ENCODE results near the gene DRD3.

The DRD3 gene

GRCh38 chr3:114176890-114177289 is 2.0 kb downstream of the DRD3 start:
- no peak for DNase-seq

GRCh38 chr3:114176487-114176886 is 2.4 kb downstream of the DRD3 start:
- DNase-seq: no peak

- DNase-seq: no peak
Measured at GRCh38 chr3:114175204-114175987, 3.5 kb downstream of the DRD3 start.

GRCh38 chr3:114171677-114172076 is 7.2 kb downstream of the DRD3 start:
- DNase-seq: no peak

- DNase-seq: no peak
Measured at GRCh38 chr3:114168150-114168549, 10.7 kb downstream of the DRD3 start.

GRCh38 chr3:114157321-114157720 is 21.5 kb downstream of the DRD3 start:
- no peak for DNase-seq

GRCh38 chr3:114155370-114155821 is 23.5 kb downstream of the DRD3 start:
- peak; percentile 51 for DNase-seq

- DNase-seq: no peak
Measured at GRCh38 chr3:114154321-114154821, 24.5 kb downstream of the DRD3 start.

GRCh38 chr3:114152519-114153151 is 26.2 kb downstream of the DRD3 start:
- peak; percentile 89 for DNase-seq

- DNase-seq: no peak
Measured at GRCh38 chr3:114151091-114151490, 27.8 kb downstream of the DRD3 start.

GRCh38 chr3:114147251-114147650 is 31.6 kb downstream of the DRD3 start:
- DNase-seq: no peak

GRCh38 chr3:114144909-114145688 is 33.8 kb downstream of the DRD3 start:
- peak; percentile 50 for DNase-seq

- no peak for DNase-seq
Measured at GRCh38 chr3:114143817-114144216, 35.0 kb downstream of the DRD3 start.

- no peak for DNase-seq
Measured at GRCh38 chr3:114139836-114140235, 39.0 kb downstream of the DRD3 start.

GRCh38 chr3:114133947-114134346 is 44.9 kb downstream of the DRD3 start:
- DNase-seq: no peak

GRCh38 chr3:114132500-114132899 is 46.4 kb downstream of the DRD3 start:
- DNase-seq: no peak

- DNase-seq: no peak
Measured at GRCh38 chr3:114128826-114129225, 50.0 kb downstream of the DRD3 start.

GRCh38 chr3:114128231-114128630 is 50.6 kb downstream of the DRD3 start:
- DNase-seq: no peak

GRCh38 chr3:114127517-114127916 is 51.3 kb downstream of the DRD3 start:
- DNase-seq: no peak

- DNase-seq: no peak
Measured at GRCh38 chr3:114126461-114126860, 52.4 kb downstream of the DRD3 start.

GRCh38 chr3:114122027-114122709 is 56.7 kb downstream of the DRD3 start:
- DNase-seq: no peak

GRCh38 chr3:114120211-114120610 is 58.6 kb downstream of the DRD3 start:
- DNase-seq: no peak

- no peak for DNase-seq
Measured at GRCh38 chr3:114119776-114120175, 59.1 kb downstream of the DRD3 start.
